Nephron (organoid): ENCODE measurements around the gene MGARP.
A peak's percentile ranks its signal among the peaks of the same experiment; 100 is the strongest.

Source experiments
- H3K27ac Mint-ChIP-seq, 3 experiments: 2 replicates each; pipeline ENCODE4 v1.8.0; 2020; ENCODE audit warnings: mixed read lengths in 3 of 3, mild to moderate bottlenecking in 2 of 3, moderate library complexity in 1 of 3
- H3K27me3 Mint-ChIP-seq: 2 replicates; pipeline ENCODE4 v1.8.0; 2021; ENCODE audit warnings: low read depth, mild to moderate bottlenecking, moderate library complexity, mixed read lengths
- H3K36me3 Mint-ChIP-seq: 2 replicates; pipeline ENCODE4 v1.8.0; 2020; ENCODE audit warnings: low read depth, mixed read lengths
- H3K4me1 Mint-ChIP-seq: 2 replicates; pipeline ENCODE4 v1.8.0; 2020; ENCODE audit warnings: mixed read lengths
- H3K4me3 Mint-ChIP-seq, 3 experiments: 2 replicates each; pipeline ENCODE4 v1.8.0; 2020; ENCODE audit warnings: mild to moderate bottlenecking in 3 of 3, mixed read lengths in 3 of 3, moderate library complexity in 2 of 3
- H3K9me3 Mint-ChIP-seq: 2 replicates; pipeline ENCODE4 v1.8.0; 2020; ENCODE audit warnings: mixed read lengths
- TF ChIP-seq, protein P1 (sequence below), 3 experiments: fragments of 200-600 bp; sonication (generic); IDR thresholded peaks; one replicate each; pipeline ENCODE4 v1.5.0; 2021; ENCODE audit warnings: antibody characterized with exemption in 3 of 3; ENCODE audit not compliant: unreplicated experiment in 3 of 3

Gene MGARP

GRCh38 chr4:139297001-139297410 lies 17.0 kb upstream of the MGARP start:
- peaks cover 17% of the 10 kb centered on the region for H3K36me3 Mint-ChIP-seq
- H3K27ac Mint-ChIP-seq, result peak overlapping the region in 2 of 3 experiments; percentile 38
- no peaks in the 10 kb centered on the region for H3K9me3 Mint-ChIP-seq
- peak overlapping the region in 2 of 3 experiments; percentile 41 to 65 for H3K4me3 Mint-ChIP-seq
- peaks cover 44% of the 10 kb centered on the region for H3K4me1 Mint-ChIP-seq
- TF ChIP-seq, protein P1, sequence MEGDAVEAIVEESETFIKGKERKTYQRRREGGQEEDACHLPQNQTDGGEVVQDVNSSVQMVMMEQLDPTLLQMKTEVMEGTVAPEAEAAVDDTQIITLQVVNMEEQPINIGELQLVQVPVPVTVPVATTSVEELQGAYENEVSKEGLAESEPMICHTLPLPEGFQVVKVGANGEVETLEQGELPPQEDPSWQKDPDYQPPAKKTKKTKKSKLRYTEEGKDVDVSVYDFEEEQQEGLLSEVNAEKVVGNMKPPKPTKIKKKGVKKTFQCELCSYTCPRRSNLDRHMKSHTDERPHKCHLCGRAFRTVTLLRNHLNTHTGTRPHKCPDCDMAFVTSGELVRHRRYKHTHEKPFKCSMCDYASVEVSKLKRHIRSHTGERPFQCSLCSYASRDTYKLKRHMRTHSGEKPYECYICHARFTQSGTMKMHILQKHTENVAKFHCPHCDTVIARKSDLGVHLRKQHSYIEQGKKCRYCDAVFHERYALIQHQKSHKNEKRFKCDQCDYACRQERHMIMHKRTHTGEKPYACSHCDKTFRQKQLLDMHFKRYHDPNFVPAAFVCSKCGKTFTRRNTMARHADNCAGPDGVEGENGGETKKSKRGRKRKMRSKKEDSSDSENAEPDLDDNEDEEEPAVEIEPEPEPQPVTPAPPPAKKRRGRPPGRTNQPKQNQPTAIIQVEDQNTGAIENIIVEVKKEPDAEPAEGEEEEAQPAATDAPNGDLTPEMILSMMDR (IDR thresholded peaks at IDR 0.05; ENCODE audit: unreplicated experiment in 3 of 3), result no peak
- H3K27me3 Mint-ChIP-seq, result no peaks in the 10 kb centered on the region

GRCh38 chr4:139295942-139296299 lies 15.9 kb upstream of the MGARP start:
- Mint-ChIP-seq H3K4me3 (peak overlapping the region; percentile 99), H3K27me3 (no peaks in the 10 kb centered on the region), H3K36me3 (peaks cover 21% of the 10 kb centered on the region), H3K27ac (peak overlapping the region; percentile 98), H3K4me1 (peaks cover 41% of the 10 kb centered on the region), H3K9me3 (no peaks in the 10 kb centered on the region)
- TF ChIP-seq, protein P1 (IDR thresholded peaks at IDR 0.05; ENCODE audit: unreplicated experiment in 3 of 3), result peak in 1 of 3 experiments; percentile 11

GRCh38 chr4:139295206-139295941 lies 15.3 kb upstream of the MGARP start:
- Mint-ChIP-seq H3K27ac (peak overlapping the region; percentile 98), H3K9me3 (no peaks in the 10 kb centered on the region)

DNA sequence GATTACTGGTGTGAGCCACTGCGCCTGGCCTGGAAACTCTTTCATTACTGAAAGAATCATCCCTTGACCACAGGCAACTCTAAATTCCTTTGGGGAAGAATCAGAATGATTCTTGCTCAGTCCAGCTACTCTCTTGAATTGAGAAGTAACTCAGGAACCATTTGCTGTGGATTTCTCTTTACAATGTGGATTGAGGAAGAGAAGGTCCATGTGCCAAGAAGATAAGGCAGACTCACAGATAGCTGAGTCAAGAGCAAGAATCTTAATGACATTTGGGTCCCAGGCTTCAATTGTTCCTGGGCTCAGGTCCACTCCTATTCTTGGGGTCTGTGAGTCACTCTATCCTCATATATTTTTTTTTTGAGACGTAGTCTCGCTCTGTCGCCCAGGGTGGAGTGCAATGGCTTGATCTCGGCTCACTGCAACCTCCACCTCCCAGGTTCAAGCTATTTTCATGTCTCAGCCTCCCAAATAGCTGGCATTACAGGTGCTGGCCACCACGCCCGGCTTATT lies 6.2 kb upstream of the MGARP start:
- Mint-ChIP-seq H3K4me3 (no peak overlapping the region), H3K27ac (no peak overlapping the region), H3K36me3 (peaks cover 21% of the 10 kb centered on the region), H3K4me1 (no peaks in the 10 kb centered on the region), H3K27me3 (peaks cover 9% of the 10 kb centered on the region), H3K9me3 (no peaks in the 10 kb centered on the region)
- TF ChIP-seq, protein P1 (IDR thresholded peaks at IDR 0.05; ENCODE audit: unreplicated experiment in 3 of 3), result no peak

More at GRCh38 chr4:139295206-139295941, 15.3 kb upstream of the MGARP start:
- H3K4me3 Mint-ChIP-seq, result peak overlapping the region; percentile 99
- H3K27me3 Mint-ChIP-seq, result no peaks in the 10 kb centered on the region
- H3K36me3 Mint-ChIP-seq, result peaks cover 22% of the 10 kb centered on the region
- H3K4me1 Mint-ChIP-seq, result peaks cover 36% of the 10 kb centered on the region
- TF ChIP-seq, protein P1 (IDR thresholded peaks at IDR 0.05; ENCODE audit: unreplicated experiment in 3 of 3), result peak; percentile 96 to 98 (median 97)

DNA sequence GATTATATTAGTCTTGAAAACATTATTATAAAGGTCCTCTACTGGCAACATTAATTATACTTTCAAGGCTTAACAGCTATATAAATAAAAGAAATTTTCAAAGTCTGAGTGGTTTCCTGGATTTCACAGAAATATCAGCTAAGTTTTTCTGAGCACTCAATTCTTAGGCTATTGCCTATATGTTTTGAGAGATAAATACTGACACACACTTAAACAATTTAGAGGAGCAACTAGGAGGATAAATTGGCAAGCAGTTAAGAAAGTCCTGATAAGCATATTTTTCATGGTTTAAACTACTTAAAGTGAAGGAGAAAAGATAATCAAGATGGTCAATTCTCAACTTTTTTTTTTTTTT lies 2.7 kb upstream of the MGARP start:
- peaks cover 43% of the 10 kb centered on the region for H3K27me3 Mint-ChIP-seq
- peaks cover 5% of the 10 kb centered on the region for H3K36me3 Mint-ChIP-seq
- no peak overlapping the region for H3K27ac Mint-ChIP-seq
- H3K9me3 Mint-ChIP-seq, result no peaks in the 10 kb centered on the region
- no peak overlapping the region for H3K4me3 Mint-ChIP-seq
- TF ChIP-seq, protein P1 (IDR thresholded peaks at IDR 0.05; ENCODE audit: unreplicated experiment in 3 of 3), result no peak
- peaks cover 12% of the 10 kb centered on the region for H3K4me1 Mint-ChIP-seq
